Activated CD8-positive, alpha-beta T cell treated with anti-CD3 and anti-CD28 coated beads for 36 hours (primary cell): ENCODE results near the gene ZNF682. TPM values are rescaled to one million over a fixed set of nuclear protein-coding genes. Genes with fewer than 3 reads are reported as not detected.

Experiments
- ATAC-seq: fragments of 200-7000 bp; cut with Tn5 transposase; one replicate; pipeline ENCODE4 v1.10.0; 2021; ENCODE audit warnings: mild to moderate bottlenecking, moderate library complexity
- CTCF ChIA-PET: fragments of 350-600 bp; sonication (Branson Sonifier 250); formaldehyde crosslinking; loops from one replicate; lab custom pipeline; 2021; ENCODE audit warnings: antibody characterized with exemption; lab: Charles Lee
- POLR2A ChIA-PET: fragments of 350-600 bp; sonication (Branson Sonifier 250); formaldehyde crosslinking; loops from one replicate; lab custom pipeline; 2021; ENCODE audit warnings: antibody characterized with exemption; lab: Charles Lee
- DNase-seq: peaks from one replicate; pipeline ENCODE4 v3.0.0-alpha.2; 2020
- H3K27ac Mint-ChIP-seq: one replicate; pipeline ENCODE4 v1.8.0; 2021; ENCODE audit warnings: mild to moderate bottlenecking, mixed read lengths
- H3K27me3 Mint-ChIP-seq: one replicate; pipeline ENCODE4 v1.8.0; 2021; ENCODE audit warnings: mixed read lengths
- H3K36me3 Mint-ChIP-seq: one replicate; pipeline ENCODE4 v1.8.0; 2021; ENCODE audit warnings: low read depth, mixed read lengths
- H3K4me1 Mint-ChIP-seq: one replicate; pipeline ENCODE4 v1.8.0; 2021; ENCODE audit warnings: low read depth, mixed read lengths
- H3K4me3 Mint-ChIP-seq: one replicate; pipeline ENCODE4 v1.8.0; 2021; ENCODE audit warnings: mild to moderate bottlenecking, moderate library complexity, mixed read lengths
- H3K9me3 Mint-ChIP-seq: one replicate; pipeline ENCODE4 v1.8.0; 2021; ENCODE audit warnings: mixed read lengths
- intact Hi-C: fragments of 100-400 bp; cut with micrococcal nuclease; formaldehyde crosslinking; loops from one replicate; pipeline ENCODE4 v1.10.0; 2022
- total RNA-seq, 2 experiments: library from RNA; stranded (reverse); gene quantifications; one replicate each; pipeline ENCODE4 v1.2.3, GENCODE V29; 2021
- TF ChIP-seq, protein P1 (sequence below): fragments of 200-600 bp; IDR thresholded peaks from one replicate; pipeline ENCODE4 v1.8.0; 2022; ENCODE audit warnings: antibody characterized with exemption, mild to moderate bottlenecking

The ZNF682 gene
- total RNA-seq, 2 experiments from 2014 or later: 8.9 to 12.2 TPM

GRCh38 chr19:20038358-20039202, 725 bp downstream of the ZNF682 start:
- Mint-ChIP-seq H3K36me3 (peaks cover 9% of the 10 kb centered on the region), H3K27me3 (no peaks in the 10 kb centered on the region), H3K4me3 (peak overlapping the region; percentile 94), H3K27ac (peak overlapping the region; percentile 98), H3K9me3 (no peaks in the 10 kb centered on the region), H3K4me1 (peaks cover 15% of the 10 kb centered on the region)
- TF ChIP-seq, protein P1, sequence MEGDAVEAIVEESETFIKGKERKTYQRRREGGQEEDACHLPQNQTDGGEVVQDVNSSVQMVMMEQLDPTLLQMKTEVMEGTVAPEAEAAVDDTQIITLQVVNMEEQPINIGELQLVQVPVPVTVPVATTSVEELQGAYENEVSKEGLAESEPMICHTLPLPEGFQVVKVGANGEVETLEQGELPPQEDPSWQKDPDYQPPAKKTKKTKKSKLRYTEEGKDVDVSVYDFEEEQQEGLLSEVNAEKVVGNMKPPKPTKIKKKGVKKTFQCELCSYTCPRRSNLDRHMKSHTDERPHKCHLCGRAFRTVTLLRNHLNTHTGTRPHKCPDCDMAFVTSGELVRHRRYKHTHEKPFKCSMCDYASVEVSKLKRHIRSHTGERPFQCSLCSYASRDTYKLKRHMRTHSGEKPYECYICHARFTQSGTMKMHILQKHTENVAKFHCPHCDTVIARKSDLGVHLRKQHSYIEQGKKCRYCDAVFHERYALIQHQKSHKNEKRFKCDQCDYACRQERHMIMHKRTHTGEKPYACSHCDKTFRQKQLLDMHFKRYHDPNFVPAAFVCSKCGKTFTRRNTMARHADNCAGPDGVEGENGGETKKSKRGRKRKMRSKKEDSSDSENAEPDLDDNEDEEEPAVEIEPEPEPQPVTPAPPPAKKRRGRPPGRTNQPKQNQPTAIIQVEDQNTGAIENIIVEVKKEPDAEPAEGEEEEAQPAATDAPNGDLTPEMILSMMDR: no peak
- peak; percentile 28 for DNase-seq
- ChIA-PET CTCF (interaction anchor here (1.0 to 1.4 kb wide), 3 partner anchors 13 to 128 kb away, joined by 3 to 5 read pairs (median 4); partner anchors contain the start of gene ZNF486), POLR2A (interaction anchor here (0.5 to 1.9 kb wide), 5 partner anchors 14 to 622 kb away, joined by 3 to 12 read pairs (median 5); partner anchors contain the start of genes ZNF486 and ZNF626)
- no peak for ATAC-seq
- intact Hi-C loops: no loop called here

DNA sequence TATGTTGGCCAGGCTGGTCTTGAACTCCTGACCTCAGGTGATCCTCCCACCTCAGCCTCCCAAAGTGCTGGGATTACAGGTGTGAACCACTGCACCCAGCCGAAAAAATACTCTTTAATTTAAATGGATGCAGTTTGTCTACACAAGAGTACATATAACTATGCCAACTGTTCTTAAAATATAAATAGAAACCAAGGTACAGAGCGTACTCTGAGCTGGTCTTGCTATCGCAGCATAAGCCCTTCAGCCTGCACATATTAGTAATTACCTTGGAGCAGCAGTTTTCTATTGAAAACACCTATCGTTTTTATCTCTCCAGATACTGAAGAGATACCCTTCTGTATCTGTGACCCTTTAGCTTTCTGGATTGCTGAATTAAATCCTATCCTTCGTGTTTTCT, 3.4 kb downstream of the ZNF682 start:
- TF ChIP-seq, protein P1: no peak
- ChIA-PET CTCF (interaction anchor here (1.0 kb wide), 1 partner anchor 38 kb away, joined by 3 read pairs; no protein-coding TSS in a partner anchor), POLR2A (no interaction called here)
- ATAC-seq: no peak
- no peaks in the 10 kb centered on the region for H3K27me3 Mint-ChIP-seq
- H3K4me3 Mint-ChIP-seq: no peak overlapping the region
- no peak overlapping the region for H3K27ac Mint-ChIP-seq
- H3K9me3 Mint-ChIP-seq: no peaks in the 10 kb centered on the region
- intact Hi-C loops: no loop called here
- peaks cover 21% of the 10 kb centered on the region for H3K36me3 Mint-ChIP-seq
- H3K4me1 Mint-ChIP-seq: peaks cover 15% of the 10 kb centered on the region
- no peak for DNase-seq

DNA sequence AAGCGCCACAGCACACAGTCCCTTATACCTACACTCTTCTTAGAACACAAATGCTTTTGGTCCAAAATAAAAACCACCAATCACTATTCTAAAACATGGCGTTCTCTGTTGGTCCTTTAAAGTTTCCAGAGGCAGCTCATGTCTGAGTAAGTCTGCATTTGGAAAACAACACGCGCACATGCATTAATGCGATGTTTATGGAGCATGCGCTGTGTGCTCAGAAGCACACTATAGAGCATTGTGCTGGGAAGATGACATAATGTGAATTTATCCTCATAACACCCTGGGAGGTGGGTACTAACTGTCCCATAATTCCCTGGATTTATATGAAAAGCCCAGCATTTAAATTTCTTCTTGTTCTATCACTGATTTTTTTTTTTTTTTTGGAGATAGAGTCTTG, 10.7 kb downstream of the ZNF682 start:
- ChIA-PET CTCF (no interaction called here), POLR2A (no interaction called here)
- DNase-seq (no peak), ATAC-seq (no peak)
- H3K27me3 Mint-ChIP-seq: no peaks in the 10 kb centered on the region
- intact Hi-C loops: no loop called here
- peaks cover 28% of the 10 kb centered on the region for H3K36me3 Mint-ChIP-seq
- H3K9me3 Mint-ChIP-seq: no peaks in the 10 kb centered on the region
- no peaks in the 10 kb centered on the region for H3K4me1 Mint-ChIP-seq
- TF ChIP-seq, protein P1: no peak
- H3K4me3 Mint-ChIP-seq: no peak overlapping the region
- no peak overlapping the region for H3K27ac Mint-ChIP-seq

- Mint-ChIP-seq H3K36me3 (peaks cover 62% of the 10 kb centered on the region), H3K4me1 (no peaks in the 10 kb centered on the region), H3K27ac (no peak overlapping the region), H3K9me3 (peaks cover 44% of the 10 kb centered on the region), H3K27me3 (no peaks in the 10 kb centered on the region), H3K4me3 (no peak overlapping the region)
- POLR2A ChIA-PET: no interaction called here
- ATAC-seq (no peak), DNase-seq (no peak)
- CTCF ChIA-PET: no interaction called here
- intact Hi-C loops: no loop called here
- TF ChIP-seq, protein P1: no peak
Measured at GRCh38 chr19:20005741-20006140, 33.6 kb downstream of the ZNF682 start.
